ENCODE results near the gene ADCY2.

Gene ADCY2

GRCh38 chr5:7667216-7667767 lies 271.4 kb downstream of the ADCY2 start:
- no peak for TF ChIP-seq CTCF (IDR thresholded peaks at IDR 0.05)

GRCh38 chr5:7668161-7668560 lies 272.2 kb downstream of the ADCY2 start:
- no peak for TF ChIP-seq CTCF (IDR thresholded peaks at IDR 0.05)

- TF ChIP-seq CTCF (IDR thresholded peaks at IDR 0.05) = no peak
These were observed 272.7 kb downstream of the ADCY2 start for GRCh38 chr5:7668627-7669026.

GRCh38 chr5:7671381-7671993 lies 275.5 kb downstream of the ADCY2 start:
- no peak for TF ChIP-seq CTCF (IDR thresholded peaks at IDR 0.05)

- TF ChIP-seq CTCF (IDR thresholded peaks at IDR 0.05) = no peak
These were observed 277.7 kb downstream of the ADCY2 start for GRCh38 chr5:7673658-7674057.

GRCh38 chr5:7676455-7676854 lies 280.5 kb downstream of the ADCY2 start:
- TF ChIP-seq CTCF (IDR thresholded peaks at IDR 0.05) = no peak

GRCh38 chr5:7678030-7678429 lies 282.1 kb downstream of the ADCY2 start:
- TF ChIP-seq CTCF (IDR thresholded peaks at IDR 0.05) = no peak

GRCh38 chr5:7679663-7680062 lies 283.7 kb downstream of the ADCY2 start:
- TF ChIP-seq CTCF (IDR thresholded peaks at IDR 0.05) = no peak

Data from LNCAP (cell line).